HPDE6-E6E7 (cell line): ENCODE data around the gene MRPS34.

ENCODE experiments used
- DNase-seq: peaks from one replicate; pipeline ENCODE4 v3.0.0; 2011; ENCODE audit warnings: missing footprints; ENCODE audit errors: extremely low spot score

The MRPS34 gene

GRCh38 chr16:1729026-1729425, 43.9 kb downstream of the MRPS34 start:
- no peak for DNase-seq

GRCh38 chr16:1727651-1728624, 45.0 kb downstream of the MRPS34 start:
- no peak for DNase-seq

- no peak for DNase-seq
Observed at GRCh38 chr16:1726661-1727502, 46.1 kb downstream of the MRPS34 start.

- DNase-seq = no peak
Observed at GRCh38 chr16:1724491-1724890, 48.4 kb downstream of the MRPS34 start.

- no peak for DNase-seq
Observed at GRCh38 chr16:1723450-1724147, 49.3 kb downstream of the MRPS34 start.
